Sciatic nerve (tissue), 2 donors: ENCODE measurements around the gene GGT1. TPM values are rescaled to one million over a fixed set of nuclear protein-coding genes. Genes with fewer than 3 reads are reported as not detected.
"Not testable (repeated sequence)": the region's sequence is repeated elsewhere in the genome, so short reads cannot be mapped to it uniquely, and the experiment has no call there.

ENCODE experiments used
- ATAC-seq: fragments of 200-7000 bp; cut with Tn5 transposase; one replicate; pipeline ENCODE4 v1.9.1; 2020; ENCODE audit warnings: mild to moderate bottlenecking, moderate library complexity
- DNase-seq: peaks from one replicate; pipeline ENCODE4 v3.0.0-alpha.2; 2020; ENCODE audit warnings: low spot score
- intact Hi-C: fragments of 100-400 bp; cut with DNase I; formaldehyde crosslinking; loops from one replicate; pipeline ENCODE4 v1.14.2; 2022
- total RNA-seq: library from RNA; stranded (reverse); fragmentation: NEBNext Ultra II Directional; extraction: Animal tissue kit (Norgen Biotek cat#: 25700); gene quantifications from one replicate; pipeline ENCODE4 v1.2.1, GENCODE V29; 2021
- donor health status: DM: no; HTN: no; CAD: no.
- donor health status: DM: no; HTN: no; CAD: no.

Gene GGT1
- total RNA-seq, 1 donor from 2014 or later: 9.0 TPM

- DNase-seq, intact Hi-C loops, ATAC-seq: not testable (repeated sequence)
These were observed 24.9 kb downstream of the GGT1 start for GRCh38 chr22:24627911-24628310.

DNA sequence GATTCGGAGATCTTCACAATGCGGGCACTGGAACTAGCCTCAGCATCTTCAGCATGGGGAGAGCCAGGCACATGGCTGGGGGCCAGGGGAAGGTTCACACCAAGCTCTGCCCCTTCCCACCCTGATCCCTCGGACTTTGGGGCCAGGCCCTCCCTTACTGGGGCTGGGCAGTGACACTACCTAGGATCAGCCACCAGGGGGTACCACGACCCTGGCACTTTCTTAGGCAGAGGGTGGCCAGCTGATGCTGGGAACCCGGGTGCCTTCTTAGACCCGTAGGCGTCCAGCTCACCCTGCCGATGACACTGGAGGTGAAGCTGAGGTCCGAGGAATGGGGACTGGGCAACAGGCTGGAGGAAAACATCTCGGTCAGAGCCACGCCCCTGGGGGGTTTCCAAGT lies 26.1 kb downstream of the GGT1 start:
- intact Hi-C loops, ATAC-seq, DNase-seq: not testable (repeated sequence)

- DNase-seq, intact Hi-C loops, ATAC-seq: not testable (repeated sequence)
These were observed 27.9 kb downstream of the GGT1 start for GRCh38 chr22:24630812-24631427.

DNA sequence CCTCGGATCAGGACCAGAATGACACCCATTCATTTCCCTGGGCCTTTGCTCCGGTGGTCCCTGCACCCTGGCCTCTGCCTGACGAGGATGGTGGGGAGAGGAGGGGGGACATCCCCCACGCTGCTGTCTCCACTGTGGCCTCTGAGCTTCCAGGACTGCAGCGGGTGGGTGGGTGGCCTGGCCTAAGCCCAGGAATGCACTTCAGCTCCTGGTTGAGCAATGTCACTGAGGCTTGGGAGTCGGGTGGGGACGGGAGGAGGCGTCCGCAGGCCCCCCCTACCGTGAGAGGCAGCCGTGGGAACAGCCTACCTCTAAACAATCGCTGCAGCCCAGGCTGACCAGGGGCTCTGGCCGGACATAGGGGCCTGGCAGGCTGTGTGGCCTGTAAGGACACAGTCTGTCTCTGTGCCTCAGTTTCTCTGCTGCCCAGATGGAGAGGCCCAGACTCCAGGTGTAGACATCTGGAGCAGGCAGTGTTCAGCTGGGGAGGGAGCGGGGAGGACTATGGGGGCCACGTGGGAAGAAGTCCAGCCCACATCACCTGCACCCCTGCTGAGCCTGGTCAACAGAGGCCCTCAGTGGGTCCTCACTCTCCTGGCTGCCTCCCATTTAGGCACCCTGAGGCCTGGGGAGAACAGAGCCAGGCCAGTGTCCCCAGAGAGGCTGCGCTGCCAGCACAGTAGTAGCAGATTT lies 28.6 kb downstream of the GGT1 start:
- intact Hi-C loops, DNase-seq: not testable (repeated sequence)
- ATAC-seq: peak; percentile 74

DNA sequence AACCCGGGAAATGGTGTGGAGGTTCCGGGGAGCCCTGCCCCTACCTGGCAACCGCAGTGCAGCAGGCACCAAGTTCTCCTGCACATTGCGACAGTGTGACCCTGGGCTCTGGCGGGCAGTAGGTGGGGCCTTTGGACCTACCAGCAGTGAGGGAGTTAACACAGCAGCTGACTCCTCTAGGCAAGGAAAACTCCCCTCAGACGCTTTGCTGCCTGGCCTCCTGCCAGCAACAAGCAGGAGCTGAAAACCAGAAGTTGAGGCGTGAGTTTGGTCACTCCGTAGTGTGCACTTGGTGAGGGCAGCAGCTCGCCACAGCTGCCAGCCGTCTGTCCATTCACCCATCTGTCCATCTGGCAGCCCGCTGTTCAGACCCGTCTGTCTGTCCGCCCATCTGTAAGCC lies 29.6 kb downstream of the GGT1 start:
- intact Hi-C loops, DNase-seq, ATAC-seq: not testable (repeated sequence)

DNA sequence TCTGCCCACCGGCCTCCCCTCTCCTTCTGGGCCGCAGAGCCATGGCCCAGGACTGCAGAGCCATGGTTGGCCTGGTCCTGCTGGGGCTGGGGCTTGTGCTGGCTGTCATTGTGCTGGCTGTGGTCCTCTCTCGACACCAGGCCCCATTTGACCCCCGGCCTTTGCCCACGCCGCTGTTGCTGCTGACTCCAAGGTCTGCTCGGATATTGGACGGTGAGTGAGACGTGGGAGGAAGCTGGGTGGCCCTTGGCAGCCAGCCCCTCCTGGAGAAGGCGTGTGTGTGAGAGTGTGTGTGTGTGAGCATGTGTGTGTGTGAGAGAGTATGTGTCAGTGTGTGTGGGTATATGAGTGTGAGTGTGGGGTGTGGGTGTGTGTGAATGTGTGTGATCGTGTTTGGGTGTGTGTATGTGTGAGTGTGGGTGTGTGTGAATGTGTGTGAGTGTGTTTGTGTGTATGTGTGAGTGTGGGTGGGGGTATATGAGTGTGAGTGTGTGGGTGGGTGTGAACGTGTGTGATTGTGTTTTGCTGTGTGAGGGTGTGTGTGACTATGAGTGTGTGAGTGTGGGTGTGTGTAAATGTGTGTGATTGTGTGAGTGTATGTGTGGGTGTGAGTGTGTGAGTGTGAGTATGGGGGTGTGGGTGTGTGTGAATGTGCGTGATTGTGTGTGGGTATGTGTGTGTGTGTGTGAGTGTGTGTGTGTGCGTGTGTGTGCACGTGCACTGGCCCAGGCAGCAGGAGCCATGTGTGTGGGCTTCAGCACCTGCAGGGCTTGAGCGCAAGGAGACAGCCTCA lies 30.4 kb downstream of the GGT1 start:
- intact Hi-C loops, DNase-seq: not testable (repeated sequence)
- ATAC-seq: peak; percentile 75

- DNase-seq, ATAC-seq, intact Hi-C loops: not testable (repeated sequence)
These were observed 31.9 kb downstream of the GGT1 start for GRCh38 chr22:24634776-24635389.

DNA sequence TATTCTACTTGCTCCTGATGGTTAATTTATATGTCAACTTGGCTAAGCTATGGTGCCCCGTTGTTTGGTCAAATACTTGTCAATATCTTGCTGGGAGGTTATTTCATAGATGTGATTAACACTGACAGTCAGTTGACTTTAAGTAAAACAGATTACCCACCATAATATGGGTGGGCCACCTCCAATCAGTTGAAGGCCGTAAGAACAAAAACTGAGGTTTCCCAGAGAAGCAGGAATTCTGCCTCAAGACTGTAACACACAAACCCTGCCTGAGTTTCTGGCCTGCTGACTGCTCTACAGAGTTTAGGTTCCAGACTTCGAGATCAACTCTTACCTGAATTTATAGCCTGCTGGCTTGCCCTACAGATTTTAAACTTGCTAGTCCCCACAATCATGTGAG lies 33.5 kb downstream of the GGT1 start:
- ATAC-seq, intact Hi-C loops, DNase-seq: not testable (repeated sequence)

DNA sequence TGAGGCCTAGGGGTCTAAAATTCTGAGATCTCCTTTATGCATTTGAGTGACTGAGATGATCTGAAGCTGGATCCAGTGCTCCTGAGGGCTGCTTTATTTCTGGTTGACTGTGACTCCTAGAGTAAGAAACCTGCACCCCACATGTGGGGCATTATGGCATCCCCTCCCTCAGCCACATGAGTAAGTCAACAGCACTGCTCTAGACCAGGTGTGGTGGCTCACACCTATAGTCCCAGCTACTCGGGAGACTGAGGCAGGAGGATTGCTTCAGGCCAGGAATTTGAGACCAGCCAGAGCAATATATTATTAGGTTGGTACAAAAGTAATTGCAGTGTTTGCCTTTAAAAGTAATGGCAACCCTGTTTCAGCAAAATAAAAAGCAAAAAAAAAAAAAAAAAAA lies 39.3 kb downstream of the GGT1 start:
- intact Hi-C loops, ATAC-seq: not testable (repeated sequence)

DNA sequence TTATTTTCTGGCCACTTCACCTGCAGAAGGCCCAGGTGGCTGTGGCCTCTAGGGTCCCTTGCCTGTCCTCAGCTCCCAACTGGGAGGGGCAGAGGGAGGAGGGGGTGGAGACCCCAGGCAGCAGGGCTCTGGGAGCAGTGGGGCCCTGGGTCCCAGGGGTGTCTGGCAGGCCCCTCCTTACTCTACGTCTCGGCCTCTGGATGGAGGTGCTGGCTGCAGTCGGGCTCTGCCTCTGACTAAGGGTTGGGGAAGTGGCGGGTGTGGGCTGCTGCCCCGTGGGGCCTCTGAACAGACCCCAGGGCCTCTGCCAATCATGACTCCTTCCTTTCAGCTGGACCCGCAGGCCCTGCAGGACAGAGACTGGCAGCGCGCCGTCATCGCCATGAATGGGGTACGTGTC lies 41.4 kb downstream of the GGT1 start:
- intact Hi-C loops, DNase-seq: not testable (repeated sequence)
- peak; percentile 47 for ATAC-seq

More for the DNA sequence above, 39.3 kb downstream of the GGT1 start:
- DNase-seq: not testable (repeated sequence)

GRCh38 chr22:24645408-24646399 lies 42.7 kb downstream of the GGT1 start:
- intact Hi-C loops, DNase-seq: not testable (repeated sequence)
- peak; percentile 89 for ATAC-seq

DNA sequence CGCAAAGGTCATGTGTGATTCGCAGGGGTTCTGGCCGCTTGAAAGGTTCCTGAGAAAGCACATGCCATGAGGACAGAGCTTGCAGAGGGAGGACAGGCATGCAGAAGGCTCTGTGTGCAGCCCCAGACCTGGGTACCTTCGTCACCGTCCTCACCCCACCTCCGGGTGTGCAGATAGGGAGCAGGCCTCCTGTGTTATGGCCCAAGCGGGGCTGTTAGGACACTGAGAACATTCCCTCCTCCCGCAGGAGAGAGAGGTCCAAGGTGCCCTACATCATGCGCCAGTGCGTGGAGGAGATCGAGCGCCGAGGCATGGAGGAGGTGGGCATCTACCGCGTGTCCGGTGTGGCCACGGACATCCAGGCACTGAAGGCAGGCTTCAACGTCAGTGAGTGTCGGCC lies 43.8 kb downstream of the GGT1 start:
- ATAC-seq, DNase-seq, intact Hi-C loops: not testable (repeated sequence)

DNA sequence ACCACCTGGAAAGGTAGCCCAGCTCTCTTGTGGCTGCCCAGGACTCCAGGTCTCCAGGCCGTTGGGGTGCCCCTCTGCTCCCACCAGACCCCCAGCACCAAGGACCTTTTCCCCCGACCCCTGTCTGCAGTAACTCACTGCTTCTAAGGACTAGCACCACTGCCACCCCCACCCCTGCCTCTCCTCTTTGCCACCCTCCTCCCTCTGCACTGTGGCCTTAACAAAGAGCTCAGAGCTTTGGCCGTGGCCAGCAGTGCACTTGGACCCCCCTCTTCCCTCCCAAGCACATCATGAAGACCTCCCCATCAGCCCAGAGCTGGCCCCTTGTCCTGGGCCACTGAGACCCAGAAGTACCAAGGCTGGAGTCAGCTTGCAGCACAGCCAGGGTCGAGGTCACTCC lies 46.4 kb downstream of the GGT1 start:
- intact Hi-C loops, ATAC-seq, DNase-seq: not testable (repeated sequence)

- intact Hi-C loops, ATAC-seq: not testable (repeated sequence)
- DNase-seq: peak; percentile 84
These were observed 47.9 kb downstream of the GGT1 start for GRCh38 chr22:24650884-24651283.

- ATAC-seq, DNase-seq, intact Hi-C loops: not testable (repeated sequence)
These were observed 62.4 kb downstream of the GGT1 start for GRCh38 chr22:24665395-24665794.

DNA sequence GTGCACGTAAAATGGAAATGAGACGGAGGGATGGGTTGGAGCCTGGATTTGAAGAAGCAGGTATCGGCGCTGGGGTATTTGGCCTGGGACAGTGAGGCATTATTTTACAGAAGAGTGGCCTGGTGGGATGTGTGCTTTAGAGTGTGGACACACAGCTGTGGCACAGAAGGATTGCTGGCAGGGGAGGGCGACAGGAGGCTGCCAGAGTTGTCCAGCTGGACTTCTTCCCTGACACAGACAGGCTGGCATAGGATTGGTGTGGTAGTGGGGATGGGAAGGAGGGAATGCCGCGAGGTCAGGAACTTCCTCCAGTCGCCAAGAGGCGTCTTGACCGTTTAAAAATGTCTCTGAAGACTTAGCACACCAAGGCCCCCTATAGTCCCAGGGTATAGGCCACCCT lies 64.9 kb downstream of the GGT1 start:
- intact Hi-C loops, DNase-seq, ATAC-seq: not testable (repeated sequence)

DNA sequence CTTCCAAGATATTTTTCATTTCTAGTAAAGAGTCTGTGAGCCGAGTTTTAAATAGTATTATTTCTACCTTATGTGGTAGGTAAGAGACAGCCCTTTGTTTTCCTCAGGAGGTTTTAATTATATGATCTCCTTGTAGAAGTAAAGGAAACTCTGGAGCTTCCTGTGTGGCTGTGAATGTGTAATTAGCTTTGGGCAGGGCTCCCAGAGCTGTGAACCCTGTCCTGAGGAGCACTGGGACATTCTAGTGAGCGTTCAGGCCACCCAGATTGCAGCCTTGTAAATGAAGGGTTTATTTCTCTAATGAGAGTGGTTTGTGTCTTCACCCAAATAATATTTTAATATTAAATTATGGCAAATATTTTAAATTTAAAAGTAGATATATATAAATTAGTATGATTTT lies 69.5 kb downstream of the GGT1 start:
- peak; percentile 86 for ATAC-seq
- DNase-seq, intact Hi-C loops: not testable (repeated sequence)
